ENCODE results near the gene SPTBN2.

SPTBN2 gene

DNA sequence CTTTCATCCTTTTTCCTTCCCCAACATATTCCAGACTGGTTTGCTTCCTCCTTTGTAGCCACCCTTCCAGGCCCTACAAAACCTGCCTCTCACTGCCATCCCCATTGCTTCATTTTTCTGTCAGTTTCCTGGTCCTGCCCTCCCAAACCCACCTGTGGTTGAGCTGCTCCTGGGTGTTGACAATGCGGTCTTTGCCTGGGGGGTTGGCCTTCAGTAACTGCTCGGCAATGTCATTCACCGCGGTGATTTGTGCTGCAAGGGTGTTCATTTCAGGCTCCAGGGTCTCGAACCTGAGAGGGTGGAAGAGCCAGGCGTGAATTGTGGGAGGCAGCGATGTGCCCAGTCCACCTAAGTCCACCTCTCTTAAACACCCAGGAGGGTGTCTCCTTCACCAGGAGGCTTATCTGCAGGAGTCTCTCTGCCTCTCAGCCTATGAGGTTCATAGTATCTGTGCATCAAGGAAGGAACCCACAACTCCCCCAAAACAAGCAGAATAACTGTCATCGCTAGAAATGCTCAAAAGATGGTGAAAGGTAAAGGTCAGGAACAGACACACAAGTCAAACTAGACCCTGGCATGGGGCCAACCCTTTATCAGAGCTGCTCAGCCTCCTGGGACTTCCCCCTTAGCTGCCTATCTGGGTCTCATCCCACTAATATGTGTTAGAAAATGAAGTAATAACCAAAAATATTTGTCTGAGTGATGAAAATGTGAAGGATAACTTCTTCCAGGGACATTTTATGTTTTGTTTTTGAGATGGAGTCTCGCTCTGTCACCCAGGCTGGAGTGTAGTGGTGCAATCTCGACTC lies 27.4 kb downstream of the SPTBN2 start:
- DNase-seq (ENCODE audit: low spot score): no peak

GRCh38 chr11:66700742-66701141 lies 28.3 kb downstream of the SPTBN2 start:
- DNase-seq (ENCODE audit: low spot score): no peak

GRCh38 chr11:66700337-66700736 lies 28.7 kb downstream of the SPTBN2 start:
- DNase-seq (ENCODE audit: low spot score): no peak

GRCh38 chr11:66698491-66698890 lies 30.5 kb downstream of the SPTBN2 start:
- DNase-seq (ENCODE audit: low spot score): no peak

GRCh38 chr11:66697988-66698387 lies 31.0 kb downstream of the SPTBN2 start:
- DNase-seq (ENCODE audit: low spot score): no peak

GRCh38 chr11:66696146-66696545 lies 32.9 kb downstream of the SPTBN2 start:
- DNase-seq (ENCODE audit: low spot score): no peak

DNA sequence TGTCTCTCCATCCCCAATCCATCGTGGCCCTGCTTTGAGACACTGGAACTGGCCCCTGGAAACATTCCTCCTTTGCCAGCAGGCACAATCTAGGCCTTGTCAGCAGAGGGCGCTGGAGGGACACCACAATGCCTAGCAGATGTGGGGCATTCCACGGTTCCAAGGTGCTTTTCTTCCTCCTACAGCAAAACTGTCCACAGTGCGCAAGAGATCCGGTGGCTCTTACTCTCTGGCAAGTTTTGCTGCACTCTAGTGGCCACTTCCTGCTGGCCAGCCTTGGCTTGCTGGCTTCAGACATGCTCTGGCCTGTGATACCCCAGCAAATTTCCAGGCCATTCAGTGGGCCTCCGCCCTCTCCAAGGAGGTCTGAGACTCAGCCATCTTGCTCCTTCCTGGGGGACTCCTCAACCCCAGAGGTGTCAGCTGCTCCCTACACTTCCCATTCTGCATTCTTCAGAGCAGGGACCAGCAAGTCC lies 34.2 kb downstream of the SPTBN2 start:
- DNase-seq (ENCODE audit: low spot score): peak; percentile 84

DNA sequence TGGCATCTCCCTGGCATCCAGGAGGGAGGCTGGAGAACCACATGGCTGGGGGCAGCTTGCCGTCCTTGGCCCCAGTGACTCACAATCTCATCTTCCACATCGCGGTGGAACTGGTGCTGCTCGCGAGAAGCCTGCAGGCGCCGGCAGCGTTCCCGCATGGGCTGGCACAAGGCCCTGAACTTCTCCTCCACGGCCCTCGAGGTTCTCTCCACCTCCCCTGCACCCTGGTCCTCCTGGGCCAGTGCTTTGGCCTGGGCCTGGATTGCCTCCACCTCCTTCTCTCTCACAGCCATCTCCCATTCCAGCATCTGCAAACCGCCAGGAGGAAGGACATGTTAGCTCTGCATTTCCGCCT lies 35.0 kb downstream of the SPTBN2 start:
- DNase-seq (ENCODE audit: low spot score): no peak

GRCh38 chr11:66693356-66694055 lies 35.5 kb downstream of the SPTBN2 start:
- DNase-seq (ENCODE audit: low spot score): no peak

DNA sequence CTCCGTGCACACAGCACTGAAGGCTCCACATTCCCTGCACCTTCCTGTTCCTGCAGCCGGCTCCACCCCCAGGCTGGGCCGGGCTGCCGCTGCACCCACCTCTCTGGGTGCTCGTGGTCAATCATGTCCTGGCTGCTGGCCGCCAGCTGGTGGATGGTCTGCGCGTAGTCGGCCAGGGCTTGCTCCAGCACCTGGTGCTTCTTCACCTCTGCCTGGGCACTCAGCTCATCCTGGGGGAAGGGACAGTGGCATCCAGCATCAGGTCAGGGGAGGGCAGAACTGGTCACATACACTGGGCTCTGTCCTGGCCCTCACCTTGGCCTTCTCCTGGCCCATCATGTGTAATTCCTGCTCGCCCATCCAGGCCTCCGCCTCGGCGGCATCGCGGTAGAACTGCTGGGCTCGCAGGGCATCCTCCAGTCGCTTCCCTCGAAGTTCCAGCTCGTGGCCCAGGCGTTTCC lies 36.1 kb downstream of the SPTBN2 start:
- no peak for DNase-seq (ENCODE audit: low spot score)

- DNase-seq (ENCODE audit: low spot score): no peak
Observed at GRCh38 chr11:66692446-66692845, 36.6 kb downstream of the SPTBN2 start.

- no peak for DNase-seq (ENCODE audit: low spot score)
Observed at GRCh38 chr11:66691311-66691980, 37.6 kb downstream of the SPTBN2 start.

GRCh38 chr11:66689661-66690590 lies 39.1 kb downstream of the SPTBN2 start:
- no peak for DNase-seq (ENCODE audit: low spot score)

- no peak for DNase-seq (ENCODE audit: low spot score)
Observed at GRCh38 chr11:66688561-66689534, 40.2 kb downstream of the SPTBN2 start.

- DNase-seq (ENCODE audit: low spot score): no peak
Observed at GRCh38 chr11:66687831-66688281, 41.2 kb downstream of the SPTBN2 start.

GRCh38 chr11:66686801-66687750 lies 41.9 kb downstream of the SPTBN2 start:
- DNase-seq (ENCODE audit: low spot score): no peak

DNA sequence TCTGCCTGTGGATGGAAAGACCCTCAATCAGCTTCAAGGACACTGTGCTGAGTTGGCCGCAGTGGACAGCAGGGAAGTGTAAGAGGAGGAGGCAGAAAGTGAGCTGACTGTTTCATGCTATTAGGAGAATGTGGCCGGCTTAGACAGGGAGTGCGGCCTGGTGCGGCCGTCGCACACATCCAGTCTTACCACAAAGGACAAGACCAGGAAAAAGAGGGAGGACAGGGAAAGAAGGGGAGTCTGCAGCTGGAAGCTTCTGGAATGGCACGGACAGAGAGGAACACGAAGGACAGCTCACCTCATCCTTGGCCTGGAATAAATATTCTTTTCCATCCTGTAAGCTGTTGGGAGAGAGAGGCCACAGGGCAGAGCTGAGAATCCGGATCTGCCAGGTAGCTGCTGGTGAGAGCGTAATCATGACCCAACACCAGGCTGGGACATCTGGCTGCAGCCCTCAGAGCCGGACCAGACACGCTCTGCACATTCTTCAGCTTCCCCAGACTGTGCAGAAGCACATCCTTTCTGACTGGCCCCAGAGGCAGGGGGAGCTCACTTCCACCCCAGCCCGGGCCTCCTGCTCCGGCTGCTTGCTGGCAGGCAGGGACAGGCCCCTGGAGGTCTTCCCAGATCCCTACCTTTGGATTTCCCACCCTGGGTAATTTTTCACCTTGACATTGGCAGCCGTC lies 42.8 kb downstream of the SPTBN2 start:
- DNase-seq (ENCODE audit: low spot score): no peak

DNA sequence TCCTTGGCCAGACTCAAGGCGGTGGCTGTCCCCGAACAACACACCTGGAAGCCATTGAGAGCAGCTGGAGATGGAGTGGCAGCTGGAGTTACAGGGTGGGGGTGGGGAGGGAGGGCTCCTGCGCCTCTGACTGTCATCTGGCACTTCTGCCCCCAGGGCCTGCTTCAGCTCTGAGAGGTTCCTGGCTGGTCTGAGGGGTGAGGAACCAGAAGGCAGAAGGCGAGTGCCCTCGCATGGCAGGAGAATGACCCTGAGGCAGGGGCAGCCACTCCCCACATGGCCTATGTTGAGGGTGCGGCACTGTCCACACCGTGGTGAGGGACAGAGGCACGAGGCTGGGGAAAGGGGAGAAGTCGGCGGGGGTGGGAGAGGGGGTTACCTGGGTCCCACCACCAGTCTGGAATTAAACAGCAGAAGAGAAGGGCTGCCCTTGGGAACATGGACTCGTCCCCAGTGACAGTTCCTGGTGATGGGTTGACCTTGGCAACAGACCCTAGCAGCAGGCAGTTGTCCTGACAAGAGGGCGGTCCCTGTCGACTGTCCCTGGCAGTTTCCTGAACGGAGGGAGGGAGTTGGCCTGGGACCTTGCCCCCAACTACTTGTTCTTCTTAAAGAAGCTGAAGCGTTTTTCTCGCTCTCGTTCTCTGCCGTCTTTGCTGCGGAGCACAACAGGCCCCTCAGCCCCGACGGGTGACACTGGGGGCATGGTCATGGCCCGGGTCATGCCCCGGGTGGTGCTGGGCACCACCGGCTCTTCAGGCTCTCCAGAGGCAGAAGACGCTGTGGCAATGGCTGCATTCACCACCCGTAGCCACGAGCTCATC lies 43.5 kb downstream of the SPTBN2 start:
- no peak for DNase-seq (ENCODE audit: low spot score)

All from LoVo (cell line).